HG03565 (cell line): ENCODE data around the gene FAM120A.

Experiments
- ATAC-seq: cut with Tn5 transposase; IDR thresholded peaks from one replicate; pipeline ENCODE4 v1.9.1; 2021; ENCODE audit warnings: mild to moderate bottlenecking, moderate library complexity; ENCODE audit not compliant: unreplicated experiment

FAM120A gene

GRCh38 chr9:93552923-93553322, 101.4 kb downstream of the FAM120A start:
- ATAC-seq, result no peak

GRCh38 chr9:93555370-93555769, 103.9 kb downstream of the FAM120A start:
- no peak for ATAC-seq

- ATAC-seq, result no peak
Observed at GRCh38 chr9:93557366-93558137, 106.1 kb downstream of the FAM120A start.

- no peak for ATAC-seq
Observed at GRCh38 chr9:93558503-93558902, 107.0 kb downstream of the FAM120A start.

GRCh38 chr9:93560991-93561390, 109.5 kb downstream of the FAM120A start:
- no peak for ATAC-seq

GRCh38 chr9:93562157-93562556, 110.7 kb downstream of the FAM120A start:
- ATAC-seq, result no peak

- ATAC-seq, result no peak
Observed at GRCh38 chr9:93565089-93565488, 113.6 kb downstream of the FAM120A start.

GRCh38 chr9:93566408-93567270, 115.2 kb downstream of the FAM120A start:
- peak; percentile 87 for ATAC-seq

GRCh38 chr9:93567271-93567959, 115.9 kb downstream of the FAM120A start:
- ATAC-seq, result no peak

GRCh38 chr9:93568169-93568568, 116.7 kb downstream of the FAM120A start:
- ATAC-seq, result no peak

GRCh38 chr9:93569621-93570174, 118.2 kb downstream of the FAM120A start:
- no peak for ATAC-seq

GRCh38 chr9:93572221-93572620, 120.7 kb downstream of the FAM120A start:
- ATAC-seq, result no peak

- no peak for ATAC-seq
Observed at GRCh38 chr9:93572636-93573515, 121.4 kb downstream of the FAM120A start.

GRCh38 chr9:93573516-93573828, 122.0 kb downstream of the FAM120A start:
- ATAC-seq, result no peak

- ATAC-seq, result no peak
Observed at GRCh38 chr9:93574091-93574899, 122.8 kb downstream of the FAM120A start.

GRCh38 chr9:93574900-93575795, 123.7 kb downstream of the FAM120A start:
- no peak for ATAC-seq

- ATAC-seq, result no peak
Observed at GRCh38 chr9:93575796-93576257, 124.3 kb downstream of the FAM120A start.
